Stimulated activated CD4-positive, alpha-beta T cell treated with anti-CD3 and anti-CD28 coated beads, TNF-alpha, amount 100 ng/mL, for 24 hours (primary cell): ENCODE results near the gene DSTYK.

Experiments
- DNase-seq, 3 experiments: peaks; one replicate each; pipeline ENCODE4 v3.0.0-alpha.2; 2020; ENCODE audit warnings: low read depth in 3 of 3

DSTYK gene

GRCh38 chr1:205127646-205128045 lies 83.9 kb downstream of the DSTYK start:
- no peak for DNase-seq

- DNase-seq, result no peak
These were observed 86.8 kb downstream of the DSTYK start for GRCh38 chr1:205124726-205125125.

DNA sequence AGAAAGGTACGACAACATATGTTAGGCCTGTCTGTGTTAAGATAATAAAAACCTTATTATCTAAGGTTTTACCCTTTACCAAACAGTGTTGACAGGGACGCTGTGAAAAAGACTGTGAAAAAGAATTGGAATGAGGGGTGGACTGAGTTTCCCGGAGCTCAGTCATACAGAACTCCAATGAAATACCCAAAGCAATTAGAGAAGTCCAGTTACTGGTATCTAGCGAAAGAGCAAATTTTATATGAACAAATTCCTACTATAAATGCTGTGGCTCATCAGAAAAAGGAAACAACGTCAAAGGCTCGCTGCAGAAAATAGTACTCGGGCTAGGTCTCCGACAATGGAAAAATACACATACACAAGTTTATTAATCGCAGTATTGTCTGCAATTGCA lies 89.0 kb downstream of the DSTYK start:
- no peak for DNase-seq

GRCh38 chr1:205121660-205122488 lies 89.6 kb downstream of the DSTYK start, which contains the start of gene RBBP5:
RBBP5 (minus strand) TSS chr1:205121978; CDS start chr1:205121873, 105 bp downstream.
- peak; percentile 89 to 93 (median 89) for DNase-seq

DNA sequence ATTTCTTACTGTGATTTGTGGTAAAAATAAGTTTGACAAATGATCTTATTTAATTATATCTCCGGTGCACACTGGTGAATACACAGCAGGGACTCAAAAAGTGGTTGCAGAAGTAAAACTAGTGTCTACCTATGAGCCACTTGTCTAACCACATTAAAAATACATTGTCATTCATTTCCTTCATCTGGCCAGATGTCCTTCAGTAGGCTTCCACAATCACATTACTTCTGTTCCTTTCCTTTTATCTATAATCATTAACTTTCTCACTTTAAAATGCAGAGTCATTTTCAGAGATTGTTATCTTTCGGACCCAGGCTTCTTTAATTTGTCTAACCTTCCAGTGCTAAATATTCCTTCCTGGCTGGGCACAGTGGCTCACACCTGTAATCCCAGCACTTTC lies 92.8 kb downstream of the DSTYK start:
- DNase-seq, result no peak

GRCh38 chr1:205111354-205111753 lies 100.1 kb downstream of the DSTYK start:
- no peak for DNase-seq

DNA sequence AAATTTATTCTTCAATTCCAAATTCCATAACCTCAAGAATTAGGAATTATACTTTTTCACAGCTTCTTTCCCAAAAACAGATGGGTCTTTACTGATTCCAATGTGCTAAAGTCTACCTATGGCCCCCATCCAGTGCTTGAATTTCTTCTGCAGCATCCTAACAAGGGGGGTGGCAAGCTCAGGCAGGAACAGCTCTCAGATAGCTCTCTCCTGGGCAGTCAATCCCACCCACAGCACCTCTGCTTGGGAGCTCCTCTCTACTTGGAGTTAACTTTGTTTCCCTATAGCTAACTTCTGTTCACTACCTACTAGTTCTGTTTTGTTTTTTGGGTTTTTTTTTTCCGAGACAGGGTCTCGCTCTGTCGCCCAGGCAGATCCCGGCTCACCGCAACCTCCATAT lies 101.8 kb downstream of the DSTYK start:
- no peak for DNase-seq

DNA sequence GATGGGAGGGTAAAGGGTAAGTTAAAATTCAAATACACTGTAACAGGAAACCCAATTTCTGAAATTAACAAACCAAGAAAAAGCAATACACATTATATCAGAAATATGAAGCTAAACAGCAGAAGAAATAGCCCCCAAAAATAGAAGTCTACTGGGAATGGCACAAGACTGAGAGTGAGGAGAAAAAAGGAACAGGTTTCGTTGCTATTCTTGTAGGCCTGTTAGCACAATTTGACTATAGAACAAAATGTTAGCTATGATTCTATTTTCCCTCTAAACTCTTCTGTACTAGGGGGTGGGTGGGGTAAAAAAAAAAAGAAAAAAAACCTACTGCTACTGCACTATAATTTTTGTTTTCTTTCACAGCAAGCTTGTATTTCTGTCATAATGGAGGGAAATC lies 102.2 kb downstream of the DSTYK start:
- DNase-seq, result no peak

GRCh38 chr1:205108464-205108863 lies 103.0 kb downstream of the DSTYK start:
- no peak for DNase-seq

DNA sequence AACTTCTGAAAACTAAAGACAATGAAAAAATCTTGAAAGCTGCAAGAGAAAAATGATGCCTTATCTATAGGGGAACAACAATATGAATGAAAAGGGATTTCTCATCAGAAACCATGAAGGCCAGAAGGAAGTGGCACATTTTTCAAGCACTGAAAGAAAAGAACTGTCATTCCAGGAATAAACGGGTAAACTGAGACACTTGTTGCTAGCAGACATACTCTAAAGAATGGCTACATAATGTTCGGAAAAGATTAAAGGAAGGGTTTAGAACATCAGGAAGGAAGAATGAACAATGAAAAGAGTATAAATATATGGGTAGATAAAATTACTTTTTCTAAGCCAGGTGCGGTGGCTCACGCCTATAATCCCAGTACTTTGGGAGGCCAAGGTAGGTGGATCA lies 104.2 kb downstream of the DSTYK start:
- no peak for DNase-seq

- no peak for DNase-seq
These were observed 109.1 kb downstream of the DSTYK start for GRCh38 chr1:205102404-205102803.

GRCh38 chr1:205098242-205098641 lies 113.3 kb downstream of the DSTYK start:
- DNase-seq, result no peak

- DNase-seq, result no peak
These were observed 116.1 kb downstream of the DSTYK start for GRCh38 chr1:205095422-205095821.
